Stimulated activated CD4-positive, alpha-beta T cell treated with anti-CD3 and anti-CD28 coated beads, Interleukin-12 subunit alpha, Interleukin-12 subunit beta, amount 100 ng/mL, for 4 hours (primary cell): ENCODE measurements around the gene LRRC37A3.
A peak's percentile ranks its signal among the peaks of the same experiment; 100 is the strongest.
"Not testable (repeated sequence)": the region's sequence is repeated elsewhere in the genome, so short reads cannot be mapped to it uniquely, and the experiment has no call there.

Experiments used
- DNase-seq: peaks from one replicate; pipeline ENCODE4 v3.0.0-alpha.2; 2020

Gene LRRC37A3

DNA sequence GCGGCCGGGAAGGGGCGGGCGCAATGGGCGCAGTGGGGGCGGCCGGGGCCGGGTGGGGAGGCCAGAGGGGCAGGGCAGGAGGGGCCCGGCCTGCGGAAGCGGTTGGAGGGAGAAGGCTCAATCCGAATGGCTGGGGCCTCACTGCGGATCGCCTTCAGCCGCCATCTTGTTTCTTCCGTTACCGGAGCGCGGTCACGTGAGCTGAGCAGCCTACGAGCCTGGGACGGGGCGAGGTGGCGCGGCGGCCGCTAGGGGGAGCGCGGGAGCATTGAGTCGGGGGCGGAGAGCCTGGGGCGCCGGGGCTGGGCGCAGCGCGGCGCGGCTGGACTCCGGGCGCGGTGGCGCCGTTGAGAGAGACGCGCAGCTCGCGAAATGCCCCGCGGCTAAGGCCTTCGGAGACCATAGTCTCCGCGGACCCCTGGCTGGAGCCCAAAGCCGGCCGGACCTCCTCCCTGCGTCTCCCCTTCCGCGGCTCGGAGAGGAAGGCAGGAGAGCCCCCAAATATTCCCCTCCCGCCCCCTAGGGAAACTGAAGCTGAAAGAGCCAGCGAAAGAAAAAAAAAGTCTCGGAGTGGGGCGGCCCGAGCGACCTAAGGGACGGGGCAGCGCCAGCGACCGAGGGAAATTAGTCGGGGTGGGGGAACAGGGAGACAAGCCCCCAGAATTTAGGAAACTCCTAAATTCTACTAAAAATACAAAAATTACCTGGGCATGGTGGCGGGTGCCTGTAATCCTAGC, at the start of gene LRRC37A3:
Gene LRRC37A3 (minus strand): TSS at position 190 of the 737 bp plus-strand sequence. CDS start 22,221 bp downstream, outside the sequence.
- peak; percentile 100 for DNase-seq

DNA sequence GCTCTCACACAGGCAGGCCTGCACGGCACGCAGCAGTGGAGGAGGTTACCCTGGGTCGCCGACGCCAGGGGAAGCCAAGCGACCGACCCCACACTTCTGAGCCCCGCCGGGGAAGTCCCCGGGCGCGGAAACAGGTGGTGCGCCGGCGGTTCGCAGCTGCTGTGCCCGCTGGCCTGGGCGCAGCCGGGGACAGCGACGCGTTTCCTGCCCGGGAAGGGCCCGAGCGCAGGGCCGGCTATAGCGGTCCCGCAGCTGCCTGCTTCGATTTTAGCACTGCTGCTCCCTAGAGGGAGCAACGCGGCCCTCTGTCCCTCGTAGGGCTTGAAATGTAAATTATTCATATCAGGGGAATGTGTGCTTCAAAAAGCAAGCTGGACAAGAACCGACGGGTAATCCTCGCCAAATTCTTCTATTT, 46.6 kb upstream of the LRRC37A3 start:
- DNase-seq: peak; percentile 63

DNA sequence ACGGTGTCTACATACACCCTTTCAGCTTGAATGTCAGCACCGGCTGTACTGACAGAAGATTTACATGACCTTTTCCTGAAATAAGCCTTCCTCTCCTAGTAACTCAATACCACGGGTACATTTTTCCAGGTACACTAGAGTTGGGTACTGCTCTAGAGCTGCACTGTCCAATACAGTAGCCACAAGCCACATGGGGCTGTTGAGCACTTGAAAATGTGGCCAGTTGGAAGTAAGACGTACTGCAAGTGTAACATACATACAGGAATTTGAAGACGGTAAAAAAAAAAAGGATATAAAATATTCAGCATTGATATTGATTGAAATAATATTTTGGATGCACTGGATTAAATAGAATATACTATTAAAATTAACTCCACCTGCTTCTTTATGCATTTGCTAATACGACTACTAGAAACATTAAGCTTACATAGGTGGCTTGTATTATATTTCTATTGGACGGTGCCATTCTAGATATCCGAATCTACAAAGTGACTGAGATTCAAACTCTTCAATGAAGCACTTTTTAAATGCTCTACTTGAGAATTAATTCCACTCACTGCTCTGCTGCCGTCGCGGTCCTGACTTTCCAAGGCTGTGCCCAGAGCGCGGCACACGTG, 46.1 kb upstream of the LRRC37A3 start:
- not testable (repeated sequence) for DNase-seq

DNA sequence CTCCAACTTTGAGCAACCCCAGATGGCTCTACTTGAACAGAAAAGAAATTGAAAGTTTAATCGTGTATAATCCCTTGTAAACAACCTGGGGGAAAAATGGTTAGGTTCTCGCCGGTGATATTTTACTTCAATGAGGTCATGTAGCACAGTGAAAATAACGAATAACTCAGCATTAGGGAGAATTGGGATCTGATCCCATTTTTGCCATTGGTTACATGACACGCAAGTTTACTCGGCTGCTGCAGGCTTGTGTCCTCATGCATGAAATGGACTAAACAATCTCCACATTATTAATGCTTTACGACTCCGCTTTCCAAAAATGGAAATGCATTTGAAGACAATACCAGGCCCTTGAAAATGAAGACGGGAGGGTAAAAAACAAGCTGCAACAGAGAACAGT, 45.5 kb upstream of the LRRC37A3 start:
- DNase-seq: no peak

DNA sequence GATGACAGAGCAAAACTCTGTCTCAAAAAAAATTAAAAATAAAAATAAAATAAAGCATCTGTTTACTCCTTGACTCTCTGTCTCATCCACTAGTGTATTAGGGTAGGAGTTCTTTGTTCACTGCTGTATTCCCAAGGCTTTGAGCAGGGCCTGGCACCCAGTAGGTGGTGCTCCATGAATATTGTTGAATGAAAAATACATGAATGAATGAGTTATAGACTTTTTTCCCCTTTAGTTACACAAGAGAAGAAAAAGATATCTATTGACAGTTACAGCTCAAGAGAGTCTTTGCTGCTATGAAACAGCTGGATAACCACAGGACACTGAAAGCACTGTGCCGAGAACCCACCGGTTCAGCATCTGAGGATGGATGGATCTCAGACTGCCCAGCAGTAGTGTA, 44.5 kb upstream of the LRRC37A3 start:
- DNase-seq: not testable (repeated sequence)

DNA sequence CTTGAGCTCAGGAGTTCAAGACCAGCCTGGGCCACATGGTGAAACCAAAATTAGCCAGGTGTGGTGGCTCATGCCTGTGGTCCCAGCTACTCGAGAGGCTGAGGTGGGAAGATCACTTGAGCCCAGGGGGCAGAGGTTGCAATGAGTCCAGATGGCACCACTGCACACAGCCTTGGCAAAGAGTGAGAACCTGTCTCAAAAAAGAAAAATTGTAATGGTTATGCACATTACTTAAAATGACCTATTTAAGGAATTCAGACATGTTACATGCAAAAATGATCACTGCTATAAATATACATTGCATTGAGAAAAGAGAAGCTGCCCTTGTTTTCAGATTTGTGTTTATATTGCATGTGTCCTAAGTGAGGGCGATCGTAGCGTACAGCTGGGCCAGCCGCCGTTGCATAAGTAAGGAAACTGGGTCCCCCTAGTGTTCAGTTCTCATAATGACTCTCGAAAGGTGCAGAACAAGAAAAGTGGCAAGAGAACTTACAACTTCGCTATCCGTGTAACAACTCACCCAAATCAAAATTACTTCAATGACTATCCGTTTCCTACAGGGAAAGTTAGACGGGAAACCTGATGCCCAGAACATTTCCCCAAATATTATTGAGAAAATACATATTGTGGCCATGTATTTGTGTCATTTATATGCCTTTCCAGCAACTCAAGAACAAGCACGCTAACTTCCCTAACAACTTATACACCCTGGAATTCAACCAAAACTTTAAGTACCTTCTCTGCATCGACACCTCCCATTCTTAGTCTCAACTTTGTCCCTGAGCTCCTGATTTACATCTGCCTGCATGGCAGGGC, 42.5 kb upstream of the LRRC37A3 start:
- not testable (repeated sequence) for DNase-seq

DNA sequence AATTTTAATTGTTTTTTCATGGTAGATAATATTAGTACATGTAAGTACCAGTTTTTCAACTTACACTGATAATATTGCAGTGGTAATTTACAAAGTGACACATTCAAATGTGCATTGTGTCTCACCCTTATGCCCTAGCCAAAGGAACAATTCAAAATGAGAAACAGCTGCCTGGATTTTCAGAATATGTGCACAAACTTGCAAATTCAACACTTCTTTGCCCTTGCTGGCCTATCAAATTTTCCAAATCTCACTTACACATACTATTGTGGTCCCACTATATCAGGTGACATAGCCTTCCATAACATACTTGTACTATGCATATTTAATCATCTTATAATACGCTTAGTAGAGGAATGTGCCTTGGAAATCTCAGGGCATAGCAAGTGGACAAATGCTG, 32.6 kb upstream of the LRRC37A3 start:
- DNase-seq: no peak

DNA sequence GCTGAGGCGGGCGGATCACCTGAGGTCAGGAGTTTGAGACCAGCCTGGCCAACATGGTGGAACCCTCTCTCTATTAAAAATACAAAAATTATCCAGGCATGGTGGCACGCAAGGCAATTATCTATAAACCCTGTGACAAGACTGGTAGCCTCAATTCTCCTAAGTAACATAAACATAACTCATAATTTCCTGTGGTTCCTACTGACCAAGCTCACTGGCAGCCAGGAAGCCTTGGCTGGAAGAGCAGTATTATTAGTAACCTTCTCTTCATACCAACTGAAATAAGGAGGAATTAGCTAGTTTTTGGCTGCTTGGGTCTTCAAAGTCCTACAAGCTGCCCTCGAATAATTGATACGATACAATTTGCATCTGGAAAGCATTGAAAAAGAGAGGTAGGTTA, 31.6 kb upstream of the LRRC37A3 start:
- no peak for DNase-seq

DNA sequence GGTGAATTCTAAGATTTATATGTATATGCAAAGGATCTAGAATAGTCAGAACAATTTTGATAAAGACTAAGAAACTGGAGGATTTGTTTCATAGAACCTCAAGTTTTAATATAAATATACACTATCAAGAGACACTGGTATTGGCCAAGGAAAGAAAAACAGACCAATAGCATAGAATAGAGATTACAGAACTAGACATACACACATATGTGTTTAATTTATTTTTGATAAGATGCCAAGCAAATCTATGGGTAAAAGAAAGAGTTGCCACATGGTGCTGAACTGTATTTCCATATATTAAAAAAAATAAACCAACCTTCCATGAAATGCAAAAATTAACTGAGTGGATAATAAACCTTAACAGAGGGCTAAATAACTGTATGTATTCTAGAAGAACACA, 27.9 kb upstream of the LRRC37A3 start:
- no peak for DNase-seq

DNA sequence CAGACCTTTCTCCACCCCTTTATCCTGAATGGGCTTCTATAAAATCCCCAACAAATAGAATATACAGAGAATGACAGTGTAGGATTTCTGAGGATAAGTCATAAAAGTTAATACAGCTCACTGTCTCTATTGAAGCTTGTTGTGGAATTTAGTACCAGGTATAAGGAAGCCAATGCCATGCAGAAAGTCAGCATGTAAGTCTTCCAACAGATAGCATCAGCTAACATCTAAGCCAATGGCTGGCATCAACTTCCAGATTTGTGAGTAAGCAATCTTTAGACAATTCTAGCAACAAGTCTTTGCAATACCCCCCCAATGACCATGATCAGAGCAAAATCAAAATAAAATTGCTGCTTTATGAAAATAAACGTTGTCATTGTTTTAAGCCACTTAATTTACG, 22.5 kb upstream of the LRRC37A3 start:
- no peak for DNase-seq

DNA sequence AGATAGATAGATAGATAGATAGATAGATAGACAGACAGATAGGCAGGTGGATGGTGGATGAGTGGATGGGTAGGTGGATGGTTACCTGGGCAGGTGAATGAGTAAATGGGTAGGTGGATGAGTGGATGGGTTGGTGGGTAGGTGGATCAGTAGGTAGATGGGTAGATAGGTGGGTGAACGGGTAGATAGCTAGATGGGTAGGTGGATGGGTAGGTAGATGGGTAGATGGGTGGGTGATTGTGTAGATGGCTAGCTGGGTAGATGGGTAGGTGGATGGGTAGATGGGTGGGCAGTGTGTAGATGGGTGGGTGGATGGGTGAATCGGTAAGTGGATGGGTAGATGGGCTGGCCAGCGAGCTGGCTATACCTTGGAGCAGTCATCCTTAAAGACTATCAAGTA, 21.8 kb upstream of the LRRC37A3 start:
- DNase-seq: no peak

DNA sequence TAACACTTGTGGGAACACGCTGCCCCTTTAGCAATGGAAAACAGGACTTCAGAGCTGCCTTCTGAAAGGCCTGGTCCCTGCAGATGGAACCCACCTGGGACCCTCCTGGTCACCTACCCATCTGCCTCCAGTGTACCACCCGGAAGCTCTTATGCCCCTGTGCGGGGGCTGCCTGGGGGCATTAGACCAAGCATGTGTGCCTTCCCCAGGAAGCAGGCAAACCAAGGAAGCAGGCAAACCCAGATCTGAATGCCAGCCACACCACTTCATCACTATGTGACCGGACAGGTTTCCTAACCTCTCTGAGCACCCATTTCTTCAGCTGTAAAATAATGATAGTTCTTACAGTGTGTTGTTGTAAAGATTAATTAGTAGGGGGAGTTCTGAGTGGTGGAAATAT, 20.8 kb upstream of the LRRC37A3 start:
- DNase-seq: no peak

DNA sequence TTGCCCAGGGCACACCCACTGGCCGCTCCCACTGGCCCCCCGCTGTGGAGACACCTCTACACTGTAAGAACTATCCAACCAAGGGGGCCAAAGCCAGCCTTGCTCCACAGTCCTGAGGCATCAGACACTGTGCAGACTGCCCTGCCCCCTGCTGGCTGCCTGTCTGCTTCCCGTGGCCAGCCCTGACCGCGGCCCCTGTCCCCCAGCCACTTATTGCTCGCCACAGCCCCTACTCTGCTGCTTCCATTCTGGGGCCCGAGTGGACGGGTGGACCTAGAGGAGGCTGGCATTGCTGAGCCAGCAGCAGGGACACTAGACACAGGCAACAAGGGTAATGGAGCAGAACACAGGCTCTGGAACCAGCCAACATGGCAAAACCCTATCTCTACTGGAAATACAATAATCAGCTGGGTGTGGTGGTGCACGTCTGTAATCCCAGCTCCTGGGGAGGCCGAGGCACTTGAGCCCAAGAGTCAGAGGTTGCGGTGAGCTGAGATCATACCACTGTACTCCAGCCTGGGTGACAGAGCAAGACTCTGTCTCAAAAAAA, 19.7 kb upstream of the LRRC37A3 start:
- peak; percentile 64 for DNase-seq

DNA sequence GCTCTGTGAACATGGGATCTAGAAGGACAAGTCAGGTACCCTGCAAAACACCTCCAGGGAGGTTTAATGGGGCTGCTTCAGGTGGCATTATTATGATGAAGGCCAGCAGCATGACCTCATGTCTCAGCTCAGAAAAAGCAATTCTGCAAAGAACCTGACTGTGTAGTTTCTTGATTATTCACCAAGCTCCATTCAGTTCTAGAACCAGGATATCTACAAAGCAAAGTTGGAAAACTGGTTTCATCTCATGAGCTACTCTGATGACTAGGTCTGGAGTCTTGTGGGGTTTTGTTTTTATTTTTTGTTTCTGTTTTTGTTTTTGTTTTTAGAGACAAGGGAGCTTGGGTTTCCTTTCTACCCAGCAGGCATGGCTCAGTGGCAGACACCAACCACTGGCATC, 19.0 kb upstream of the LRRC37A3 start:
- DNase-seq: no peak

DNA sequence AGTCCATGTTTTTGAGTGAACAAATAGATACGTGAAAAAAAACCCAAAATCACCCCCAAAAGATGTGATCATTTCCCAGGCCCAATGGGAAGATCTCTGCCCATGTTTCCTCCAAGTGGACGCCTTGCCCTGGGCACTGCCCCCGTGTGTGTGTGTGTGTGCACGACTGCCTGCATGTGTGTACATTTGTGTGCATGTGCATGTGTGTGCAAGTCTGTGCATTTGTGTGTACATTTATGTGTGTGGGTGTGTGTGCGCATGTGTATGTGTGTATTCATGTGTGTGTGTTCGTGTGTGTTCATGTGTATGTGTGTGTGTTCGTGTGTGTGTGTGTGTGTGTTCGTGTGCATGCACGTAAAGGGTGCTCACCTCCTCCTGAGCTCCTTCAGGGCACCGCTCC, 16.8 kb upstream of the LRRC37A3 start:
- DNase-seq: no peak

DNA sequence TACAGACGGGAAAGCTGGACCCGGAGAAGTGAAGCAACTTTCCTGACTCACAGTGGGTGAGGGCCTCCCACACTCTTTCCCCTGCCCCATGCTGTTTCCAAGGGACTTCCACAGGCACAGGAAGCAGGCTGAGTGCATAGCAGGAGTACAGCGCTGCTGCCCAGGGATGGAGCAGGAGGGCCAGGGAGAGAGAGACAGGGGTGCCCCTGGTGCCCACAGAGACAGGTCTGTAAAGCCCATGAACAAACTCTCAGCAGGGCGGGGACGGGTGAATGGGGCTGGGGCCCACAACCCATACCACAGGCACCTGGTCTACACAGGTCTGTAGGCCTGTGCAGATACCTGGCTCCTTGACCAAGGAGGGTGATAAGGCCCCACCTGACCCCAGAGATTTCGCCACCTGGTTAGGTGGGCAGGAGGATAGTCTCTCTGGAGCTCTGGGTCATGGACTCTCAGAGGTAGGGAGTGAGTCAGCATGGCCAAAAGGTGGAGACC, 15.1 kb upstream of the LRRC37A3 start:
- not testable (repeated sequence) for DNase-seq

DNA sequence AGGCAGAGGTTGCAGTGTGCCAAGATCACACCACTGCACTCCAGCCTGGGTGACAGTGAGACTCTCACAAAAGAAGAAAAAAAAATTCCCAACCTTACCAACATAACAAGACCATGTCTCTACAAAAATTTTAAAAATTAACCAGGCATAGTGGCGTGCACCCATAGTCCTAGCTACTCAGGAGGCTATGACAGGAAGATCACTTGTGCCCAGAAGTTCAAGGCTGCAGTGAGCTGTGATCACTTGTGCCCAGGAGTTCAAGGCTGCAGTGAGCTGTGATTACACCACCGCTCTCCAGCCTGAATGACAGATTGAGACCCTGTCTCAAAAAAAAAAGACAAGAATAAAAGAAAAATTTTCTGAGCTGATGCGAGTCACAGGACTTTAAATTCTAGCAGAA, 13.6 kb upstream of the LRRC37A3 start:
- DNase-seq: not testable (repeated sequence)

DNA sequence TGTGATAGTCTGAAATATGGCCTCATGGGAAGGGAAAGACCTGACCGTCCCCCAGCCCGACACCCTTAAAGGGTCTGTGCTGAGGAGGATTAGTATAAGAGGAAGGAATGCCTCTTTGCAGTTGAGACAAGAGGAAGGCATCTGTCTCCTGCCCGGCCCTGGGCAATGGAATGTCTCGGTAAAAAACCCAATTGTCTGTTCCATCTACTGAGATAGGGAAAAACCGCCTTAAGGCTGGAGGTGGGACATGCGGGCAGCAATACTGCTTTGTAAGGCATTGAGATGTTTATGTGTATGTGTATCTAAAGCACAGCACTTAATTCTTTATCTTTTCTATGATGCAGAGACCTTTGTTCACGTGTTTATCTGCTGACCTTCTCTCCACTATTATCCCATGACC, 11.1 kb upstream of the LRRC37A3 start:
- DNase-seq: not testable (repeated sequence)

DNA sequence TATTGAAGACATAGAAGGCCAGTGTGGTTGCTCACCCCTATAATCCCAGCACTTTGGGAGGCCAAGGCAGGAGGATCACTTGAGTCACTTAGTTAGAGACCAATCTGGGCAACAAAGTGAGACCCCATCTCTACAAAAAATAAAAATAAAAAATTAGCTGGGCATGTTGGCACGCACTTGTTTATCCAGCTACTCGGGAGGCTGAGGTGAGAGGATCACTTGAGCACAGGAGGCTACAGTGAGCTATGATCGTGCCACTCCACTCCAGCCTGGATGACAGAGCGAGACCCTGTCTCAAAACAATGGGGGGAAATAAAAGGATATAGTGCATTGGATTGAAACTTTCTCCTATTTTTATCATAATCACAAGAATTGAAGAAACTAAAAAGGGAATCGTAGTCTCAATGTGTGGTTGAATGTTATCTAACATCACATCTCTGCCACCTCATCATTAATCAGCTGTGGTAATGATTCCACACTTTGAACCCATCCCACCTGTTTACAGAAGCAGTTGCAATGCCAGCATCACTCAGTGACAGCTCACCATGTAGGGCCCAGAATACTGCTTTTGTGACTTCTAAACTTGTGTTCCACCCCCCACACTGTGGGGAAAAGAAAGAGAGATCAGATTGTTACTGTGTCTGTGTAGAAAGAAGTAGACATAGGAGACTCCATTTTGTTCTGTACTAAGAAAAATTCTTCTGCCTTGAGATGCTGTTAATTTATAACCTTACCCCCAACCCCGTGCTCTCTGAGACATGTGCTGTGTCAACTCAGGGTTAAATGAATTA, 10.3 kb upstream of the LRRC37A3 start:
- peak; percentile 35 for DNase-seq

DNA sequence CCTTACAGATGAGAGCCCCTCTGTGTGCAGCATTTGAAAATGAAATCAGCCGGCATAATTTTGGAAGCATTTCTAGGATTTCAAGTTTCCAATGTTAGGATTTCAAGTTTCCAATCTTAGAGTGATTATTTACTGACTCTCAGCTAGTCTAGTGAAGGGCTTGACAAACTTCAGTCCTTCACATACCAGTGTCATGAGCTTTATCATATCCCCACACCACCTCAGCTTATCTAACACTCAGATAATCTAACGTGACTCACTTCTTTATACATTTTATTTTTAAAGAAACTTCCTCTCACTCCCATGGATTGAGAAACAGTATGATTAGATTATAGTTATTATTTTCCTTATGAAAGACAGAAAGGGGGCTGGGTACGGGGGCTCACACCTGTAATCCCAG, 9.4 kb upstream of the LRRC37A3 start:
- DNase-seq: not testable (repeated sequence)

DNA sequence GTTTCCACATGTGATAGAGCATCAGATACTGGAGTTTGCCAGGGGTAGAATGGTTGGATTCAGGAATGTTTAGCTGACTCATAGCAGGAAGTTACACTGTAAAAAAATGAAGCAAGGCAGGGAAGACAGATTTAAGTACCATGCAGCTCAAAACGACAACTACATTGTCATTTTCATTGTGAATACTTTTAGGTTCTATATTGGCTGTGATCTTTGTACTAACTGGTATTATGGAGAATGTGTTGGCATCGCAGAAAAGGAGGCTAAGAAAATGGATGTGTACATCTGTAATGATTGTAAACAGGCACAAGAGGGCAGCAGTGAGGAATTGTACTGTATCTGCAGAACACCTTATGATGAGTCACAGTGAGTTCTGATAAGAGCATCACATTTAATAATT, 8.2 kb upstream of the LRRC37A3 start:
- not testable (repeated sequence) for DNase-seq

DNA sequence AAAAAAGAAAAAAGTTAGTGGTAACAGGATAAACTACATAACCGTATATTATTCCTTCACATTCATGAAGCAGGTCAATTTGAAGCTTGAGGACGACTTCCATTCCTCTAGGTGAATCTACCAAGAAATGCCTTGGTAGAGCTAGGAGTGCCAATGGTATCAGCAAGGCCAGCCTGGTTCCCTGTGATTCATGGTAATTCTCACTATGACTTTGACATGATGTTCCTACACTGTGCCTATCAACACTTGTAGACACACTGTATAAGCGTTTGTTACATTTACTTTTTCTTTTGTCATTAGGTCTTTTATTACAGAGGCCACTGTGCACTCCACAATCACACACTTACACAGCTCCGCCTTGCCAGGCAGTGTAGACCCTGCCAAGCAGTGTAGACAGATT, 7.2 kb upstream of the LRRC37A3 start:
- not testable (repeated sequence) for DNase-seq
